ENCODE measurements around the gene MBNL1.

- TF ChIP-seq, protein P1, sequence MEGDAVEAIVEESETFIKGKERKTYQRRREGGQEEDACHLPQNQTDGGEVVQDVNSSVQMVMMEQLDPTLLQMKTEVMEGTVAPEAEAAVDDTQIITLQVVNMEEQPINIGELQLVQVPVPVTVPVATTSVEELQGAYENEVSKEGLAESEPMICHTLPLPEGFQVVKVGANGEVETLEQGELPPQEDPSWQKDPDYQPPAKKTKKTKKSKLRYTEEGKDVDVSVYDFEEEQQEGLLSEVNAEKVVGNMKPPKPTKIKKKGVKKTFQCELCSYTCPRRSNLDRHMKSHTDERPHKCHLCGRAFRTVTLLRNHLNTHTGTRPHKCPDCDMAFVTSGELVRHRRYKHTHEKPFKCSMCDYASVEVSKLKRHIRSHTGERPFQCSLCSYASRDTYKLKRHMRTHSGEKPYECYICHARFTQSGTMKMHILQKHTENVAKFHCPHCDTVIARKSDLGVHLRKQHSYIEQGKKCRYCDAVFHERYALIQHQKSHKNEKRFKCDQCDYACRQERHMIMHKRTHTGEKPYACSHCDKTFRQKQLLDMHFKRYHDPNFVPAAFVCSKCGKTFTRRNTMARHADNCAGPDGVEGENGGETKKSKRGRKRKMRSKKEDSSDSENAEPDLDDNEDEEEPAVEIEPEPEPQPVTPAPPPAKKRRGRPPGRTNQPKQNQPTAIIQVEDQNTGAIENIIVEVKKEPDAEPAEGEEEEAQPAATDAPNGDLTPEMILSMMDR (conservative IDR thresholded peaks at IDR 0.05; ENCODE audit: low read depth, low read length): no peak
- no peak for TF ChIP-seq POLR2A (IDR thresholded peaks at IDR 0.05; ENCODE audit: low read depth, low read length)
- TF ChIP-seq ELK1 (IDR thresholded peaks at IDR 0.05; ENCODE audit: borderline replicate concordance, low read depth, low read length): no peak
- no peak for TF ChIP-seq MAZ (IDR thresholded peaks at IDR 0.05; ENCODE audit: borderline replicate concordance, low read depth, low read length)
- no peak for TF ChIP-seq MAFK (IDR thresholded peaks at IDR 0.05; ENCODE audit: low read depth, low read length)
- TF ChIP-seq CEBPB (IDR thresholded peaks at IDR 0.05; ENCODE audit: low read depth, low read length): no peak
- TF ChIP-seq RCOR1 (IDR thresholded peaks at IDR 0.05; ENCODE audit: insufficient replicate concordance, low read length): no peak
- TF ChIP-seq RFX5 (IDR thresholded peaks at IDR 0.05; ENCODE audit: low read depth, low read length): no peak
- no peak for TF ChIP-seq CHD1 (IDR thresholded peaks at IDR 0.05; ENCODE audit: low read depth, low read length)
- TF ChIP-seq, protein P2, sequence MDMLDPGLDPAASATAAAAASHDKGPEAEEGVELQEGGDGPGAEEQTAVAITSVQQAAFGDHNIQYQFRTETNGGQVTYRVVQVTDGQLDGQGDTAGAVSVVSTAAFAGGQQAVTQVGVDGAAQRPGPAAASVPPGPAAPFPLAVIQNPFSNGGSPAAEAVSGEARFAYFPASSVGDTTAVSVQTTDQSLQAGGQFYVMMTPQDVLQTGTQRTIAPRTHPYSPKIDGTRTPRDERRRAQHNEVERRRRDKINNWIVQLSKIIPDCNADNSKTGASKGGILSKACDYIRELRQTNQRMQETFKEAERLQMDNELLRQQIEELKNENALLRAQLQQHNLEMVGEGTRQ (IDR thresholded peaks at IDR 0.05; ENCODE audit: low read depth, low read length): no peak
- no peak for TF ChIP-seq FOS (IDR thresholded peaks at IDR 0.05; ENCODE audit: low read depth, low read length)
- TF ChIP-seq SMC3 (IDR thresholded peaks at IDR 0.05; ENCODE audit: low read depth, low read length): no peak
- no peak for TF ChIP-seq NFE2L2 (IDR thresholded peaks at IDR 0.05; ENCODE audit: low read depth, low read length)
- no peak for TF ChIP-seq RAD21 (IDR thresholded peaks at IDR 0.05; ENCODE audit: low read length)
Observed at GRCh38 chr3:152350776-152351175, 82.0 kb downstream of the MBNL1 start.
